GM15510 (cell line): Measurements from ENCODE around the gene NCK2.

Source experiments
- POLR2A ChIP-seq: IDR thresholded peaks from 3 replicates; pipeline ENCODE4 v1.6.1; 2011; ENCODE audit warnings: borderline replicate concordance; ENCODE audit not compliant: insufficient read length; ENCODE audit errors: extremely low read depth

Gene NCK2

DNA sequence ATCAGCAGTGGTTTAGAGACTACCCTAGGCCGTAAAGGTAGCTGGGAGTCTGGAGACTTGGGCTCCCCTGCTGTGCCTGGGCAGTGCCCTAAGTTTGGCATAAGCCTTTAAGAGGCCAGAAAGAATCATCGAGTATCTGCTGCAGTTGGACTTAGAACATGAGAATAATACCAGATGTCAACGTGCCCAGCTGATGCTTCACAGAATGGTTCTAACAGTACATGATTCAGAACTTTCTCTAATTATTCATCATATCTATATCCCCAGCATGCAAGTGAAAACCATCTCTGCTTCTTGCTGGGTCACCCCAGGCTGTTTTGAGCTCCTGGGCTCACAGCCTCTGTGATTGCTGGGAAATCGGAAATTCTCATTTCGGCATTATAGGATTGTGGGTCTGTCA lies 118.1 kb downstream of the NCK2 start:
- TF ChIP-seq POLR2A, result no peak

DNA sequence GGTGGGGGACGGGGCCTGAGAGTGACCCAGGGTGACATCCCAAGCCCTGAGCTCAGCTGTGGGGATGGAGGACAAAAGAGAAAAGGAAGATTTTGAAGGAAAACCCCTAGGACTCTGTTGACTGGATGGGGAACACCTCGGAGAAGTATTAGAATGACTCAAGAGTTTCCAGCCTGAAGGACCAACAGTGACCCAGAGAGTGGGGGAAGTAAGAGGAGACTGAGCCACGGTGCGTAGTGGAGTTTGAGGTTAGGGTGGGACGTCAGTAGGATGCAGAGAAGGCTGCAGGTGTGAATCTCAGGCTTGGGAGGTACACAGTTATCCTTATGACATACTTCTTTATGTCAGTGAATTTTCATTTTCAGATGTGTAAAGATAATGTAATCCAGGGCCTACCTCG lies 119.5 kb downstream of the NCK2 start:
- TF ChIP-seq POLR2A, result no peak

DNA sequence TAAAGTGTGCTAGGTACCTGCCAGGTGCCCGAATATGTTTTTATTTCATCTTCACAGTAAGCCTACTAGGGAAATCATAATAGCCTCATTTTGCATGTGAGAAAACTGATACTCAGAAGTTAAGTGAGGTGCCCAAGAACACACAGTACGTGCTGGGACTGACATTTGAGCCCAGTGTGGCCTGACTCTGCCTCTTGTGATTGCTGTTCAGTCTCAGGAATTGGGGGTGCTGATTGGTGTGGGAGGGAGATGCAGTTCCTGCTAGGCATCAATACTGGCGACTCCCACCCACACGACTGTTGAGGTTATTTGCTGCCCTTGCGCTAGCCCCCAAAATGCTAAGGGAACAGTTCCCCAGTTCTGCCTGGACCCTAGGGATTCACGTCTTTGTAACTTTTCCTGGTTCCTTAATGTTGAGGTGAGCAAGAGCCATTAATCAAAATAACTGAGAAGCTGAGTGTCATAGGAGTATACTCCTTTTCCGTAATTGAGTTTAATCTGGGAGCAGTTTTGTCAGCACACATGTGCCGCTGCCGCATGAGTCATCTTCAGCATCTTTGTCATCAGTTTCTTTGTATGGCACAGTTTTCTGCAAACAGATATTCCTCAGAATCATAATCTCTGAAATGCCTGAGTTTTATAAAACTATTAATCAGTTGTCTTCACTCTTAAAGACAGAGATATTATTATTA lies 120.7 kb downstream of the NCK2 start:
- no peak for TF ChIP-seq POLR2A

- no peak for TF ChIP-seq POLR2A
Observed at GRCh38 chr2:105866216-105867185, 121.8 kb downstream of the NCK2 start.

- no peak for TF ChIP-seq POLR2A
Observed at GRCh38 chr2:105867587-105867986, 122.9 kb downstream of the NCK2 start.

DNA sequence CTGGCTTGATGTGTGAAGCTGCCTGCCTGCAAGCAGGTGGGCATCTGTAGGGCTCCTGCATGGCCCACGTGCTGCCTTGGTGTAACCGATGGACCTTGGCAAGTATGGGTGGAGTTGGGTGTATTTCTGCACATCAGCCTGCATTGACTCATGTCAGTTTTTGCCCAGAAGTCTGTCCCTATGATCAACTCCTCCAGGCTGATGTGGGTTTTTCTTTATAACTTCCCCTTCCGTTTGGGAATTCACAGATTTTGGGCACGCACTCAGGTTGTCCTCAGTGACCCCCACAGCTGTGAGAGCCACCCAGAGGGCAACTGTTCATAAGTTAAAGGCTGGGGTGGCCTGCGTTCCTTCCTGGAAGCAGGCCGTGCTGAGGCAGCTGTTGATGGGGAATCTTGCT lies 123.3 kb downstream of the NCK2 start:
- no peak for TF ChIP-seq POLR2A

DNA sequence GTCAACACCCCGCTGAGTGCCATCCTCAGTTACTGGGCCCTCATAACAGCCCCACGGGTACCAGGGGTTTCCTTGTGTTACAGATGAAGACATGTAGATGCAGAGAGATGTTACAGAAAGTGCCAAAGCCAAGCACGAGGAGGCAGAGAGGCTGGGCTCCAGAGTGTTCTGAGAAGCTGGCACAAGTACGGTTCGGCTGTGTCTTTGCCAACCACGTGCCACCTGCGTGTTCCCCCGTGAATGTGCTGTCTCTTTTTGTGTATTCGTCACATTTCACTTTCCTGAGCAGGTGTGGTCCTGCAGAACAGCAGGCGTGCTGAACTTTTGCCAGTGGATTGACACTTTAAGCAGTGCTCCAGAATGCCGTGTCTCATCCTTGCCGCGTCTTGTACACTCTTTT lies 124.6 kb downstream of the NCK2 start:
- TF ChIP-seq POLR2A, result no peak

DNA sequence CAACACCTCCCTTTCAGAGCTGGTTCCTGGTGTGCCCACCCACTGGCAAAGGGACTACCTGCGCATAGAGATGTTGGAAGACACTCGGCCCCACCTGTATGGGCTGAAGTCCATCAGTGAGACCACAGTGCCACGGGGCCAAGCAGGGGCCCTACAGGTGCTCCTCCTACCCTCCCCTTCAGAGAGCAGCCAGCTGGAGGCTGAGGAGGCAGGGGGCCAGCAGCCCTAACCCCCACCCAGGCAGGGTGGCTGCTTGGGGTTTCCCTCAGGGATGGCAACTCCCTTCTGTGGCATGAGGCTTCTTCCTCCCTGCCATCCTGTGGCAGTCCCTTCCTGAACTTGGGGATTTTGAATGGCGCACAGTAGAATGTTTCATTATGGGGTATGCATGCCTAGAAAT lies 125.3 kb downstream of the NCK2 start:
- no peak for TF ChIP-seq POLR2A

DNA sequence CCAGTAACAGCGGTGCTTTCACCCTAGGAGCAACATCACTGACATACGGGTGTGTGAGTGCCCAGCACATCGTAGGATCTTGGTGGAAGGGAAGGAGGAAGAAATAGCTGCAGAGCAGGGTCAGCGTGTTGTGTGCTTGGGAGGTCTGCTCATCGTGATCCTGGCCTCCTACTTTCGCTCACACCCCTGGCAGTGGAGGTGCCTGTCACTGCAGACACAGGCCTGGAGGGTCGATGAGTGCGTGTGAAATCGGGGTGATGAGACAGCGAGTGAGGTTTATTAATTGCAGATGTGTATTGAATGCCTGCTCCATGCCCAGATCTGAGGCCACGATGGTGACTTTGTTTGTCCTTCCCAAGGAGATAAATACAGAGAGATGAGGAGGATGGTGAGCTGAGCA lies 126.1 kb downstream of the NCK2 start:
- no peak for TF ChIP-seq POLR2A

DNA sequence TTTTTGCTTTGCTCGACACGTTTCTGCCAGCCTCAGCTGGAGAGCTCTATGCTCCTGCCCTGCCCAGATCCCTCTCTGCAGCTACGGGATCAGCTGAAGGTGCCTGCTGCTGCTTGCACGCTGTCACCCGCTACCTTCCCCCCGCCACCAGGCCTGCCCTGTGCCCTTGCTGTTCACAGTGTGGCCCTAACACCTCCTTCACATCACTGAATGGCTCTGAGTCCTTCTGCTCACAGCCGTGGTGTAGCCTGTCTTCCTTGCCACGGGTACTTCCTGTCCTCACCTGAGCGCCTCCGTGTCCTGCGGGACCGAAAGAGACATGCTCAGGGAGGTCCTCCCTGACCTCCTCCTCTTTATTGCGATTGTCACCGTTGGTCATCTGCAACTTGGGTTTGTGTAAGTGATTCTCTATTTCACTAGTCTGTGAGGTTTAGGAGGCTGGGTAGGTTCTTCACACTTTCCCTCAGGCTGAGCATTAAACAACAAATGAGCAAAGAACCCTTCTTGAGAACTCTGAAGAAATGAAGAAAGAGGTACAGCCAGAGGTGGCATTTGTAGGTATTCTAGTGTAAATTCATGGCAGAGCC lies 127.5 kb downstream of the NCK2 start:
- TF ChIP-seq POLR2A, result no peak

DNA sequence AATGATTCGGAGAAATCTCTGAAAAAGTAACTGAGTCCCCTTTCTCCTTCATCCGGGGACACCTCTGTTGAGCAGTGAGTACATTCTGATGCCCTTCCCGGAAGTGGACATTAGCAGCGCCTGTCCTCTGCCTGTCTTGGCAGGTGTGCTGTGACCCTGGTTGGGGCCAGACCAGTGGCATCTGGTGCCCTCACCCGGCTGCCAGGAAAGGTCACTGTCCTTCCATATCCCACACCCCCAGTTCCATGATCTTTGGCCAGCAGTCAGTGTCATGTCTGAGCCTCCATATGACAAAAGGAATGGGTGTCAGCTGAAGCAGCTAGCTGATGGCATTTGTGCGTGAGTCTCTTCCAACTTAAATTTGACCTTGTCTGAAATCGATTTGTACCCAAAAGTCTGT lies 128.1 kb downstream of the NCK2 start:
- TF ChIP-seq POLR2A, result no peak

DNA sequence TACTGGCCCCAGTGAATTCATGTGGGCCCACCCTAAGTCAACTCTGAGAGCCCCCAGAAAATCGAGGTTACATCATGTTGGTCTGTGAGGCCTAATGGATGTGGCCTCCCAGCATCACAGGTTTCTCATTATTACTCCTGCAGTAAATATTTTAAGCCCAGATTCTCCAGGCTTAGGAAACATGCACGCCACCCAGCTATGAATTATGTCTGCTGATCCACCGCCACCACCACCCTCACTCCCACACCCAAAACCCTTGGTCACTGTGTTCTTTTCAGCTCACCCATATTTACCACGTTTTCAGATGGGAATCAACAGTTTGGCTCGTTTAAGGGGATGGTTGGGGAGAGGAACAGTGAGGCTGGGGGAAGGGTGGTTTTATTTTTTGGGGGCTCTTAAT lies 128.6 kb downstream of the NCK2 start:
- no peak for TF ChIP-seq POLR2A

DNA sequence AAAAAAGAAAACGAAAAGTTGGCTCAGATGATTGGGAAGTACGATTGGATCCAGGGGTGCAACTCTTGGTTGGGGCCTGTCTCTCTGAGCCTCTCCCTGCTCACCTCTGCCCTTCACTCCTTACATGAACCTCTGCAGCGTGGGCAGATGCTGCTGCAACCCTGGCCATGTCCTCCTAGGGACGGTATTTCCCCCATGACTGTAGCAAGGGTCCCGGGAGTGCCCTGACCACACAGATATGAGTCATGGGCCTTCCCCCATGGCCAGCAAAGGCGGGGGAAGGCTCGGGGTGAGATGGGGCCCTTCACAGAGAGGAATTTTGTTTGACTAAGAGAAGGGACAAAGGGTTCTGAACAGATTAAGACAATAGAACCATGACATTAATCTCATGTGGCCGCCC lies 129.0 kb downstream of the NCK2 start:
- no peak for TF ChIP-seq POLR2A

- TF ChIP-seq POLR2A, result no peak
Observed at GRCh38 chr2:105874466-105874865, 129.8 kb downstream of the NCK2 start.

DNA sequence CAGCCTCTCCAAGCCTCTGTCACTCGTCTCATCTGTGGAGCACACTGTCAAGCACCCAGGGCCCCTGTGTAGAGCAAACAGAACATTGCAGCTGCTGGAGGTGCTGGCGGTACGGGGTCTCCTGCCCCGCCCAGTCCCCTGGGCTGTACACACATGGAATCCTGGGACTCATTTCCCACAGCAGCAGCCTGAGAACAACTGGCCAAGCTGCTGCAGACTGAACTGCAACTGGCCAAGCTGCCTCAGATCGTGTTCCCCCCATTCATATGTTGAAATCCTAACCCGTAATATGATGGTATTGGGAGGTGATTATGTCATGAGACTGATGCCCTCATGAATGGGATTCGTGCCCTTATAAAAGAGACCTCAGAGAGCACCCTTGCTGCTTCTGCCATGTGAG lies 130.5 kb downstream of the NCK2 start:
- TF ChIP-seq POLR2A, result no peak
